Liver (tissue), 3 donors: Measurements from ENCODE around the gene ATG9A.

ENCODE experiments used
- ATF3 ChIP-seq: IDR thresholded peaks from 2 replicates; pipeline ENCODE4 v1.6.1; 2016; ENCODE audit warnings: antibody characterized with exemption
- CTCF ChIP-seq: fragments of 150-350 bp; IDR thresholded peaks from 2 replicates; pipeline ENCODE4 v1.5.1; 2017; ENCODE audit warnings: improper control_type of control experiment, low read depth, low read length; ENCODE audit not compliant: missing input control
- EGR1 ChIP-seq, 2 donors: IDR thresholded peaks; 2 replicates each; pipeline ENCODE4 v1.6.1; 2016 to 2018; ENCODE audit warnings: antibody characterized with exemption in 2 of 2, low read depth in 2 of 2
- FOXA1 ChIP-seq: IDR thresholded peaks from 2 replicates; pipeline ENCODE4 v1.6.1; 2016; ENCODE audit warnings: antibody characterized with exemption
- HNF4G ChIP-seq: IDR thresholded peaks from 2 replicates; pipeline ENCODE4 v1.6.1; 2016; ENCODE audit warnings: antibody characterized with exemption
- MAX ChIP-seq: IDR thresholded peaks from 2 replicates; pipeline ENCODE4 v1.6.1; 2016; ENCODE audit warnings: antibody characterized with exemption
- NR2F2 ChIP-seq: IDR thresholded peaks from 2 replicates; pipeline ENCODE4 v1.6.1; 2016; ENCODE audit warnings: antibody characterized with exemption
- RAD21 ChIP-seq, 2 donors: IDR thresholded peaks; 2 replicates each; pipeline ENCODE4 v1.6.1; 2016; ENCODE audit warnings: antibody characterized with exemption in 2 of 2, mild to moderate bottlenecking in 2 of 2
- REST ChIP-seq: IDR thresholded peaks from 2 replicates; pipeline ENCODE4 v1.6.1; 2016; ENCODE audit warnings: antibody characterized with exemption, mild to moderate bottlenecking
- SP1 ChIP-seq: IDR thresholded peaks from 2 replicates; pipeline ENCODE4 v1.6.1; 2018; ENCODE audit warnings: antibody characterized with exemption, mild to moderate bottlenecking
- TAF1 ChIP-seq: conservative IDR thresholded peaks from 2 replicates; pipeline ENCODE4 v1.6.1; 2016; ENCODE audit warnings: antibody characterized with exemption, mild to moderate bottlenecking
- YY1 ChIP-seq: IDR thresholded peaks from 2 replicates; pipeline ENCODE4 v1.6.1; 2016; ENCODE audit warnings: antibody characterized with exemption, mild to moderate bottlenecking
- ZBTB33 ChIP-seq: IDR thresholded peaks from 2 replicates; pipeline ENCODE4 v1.6.1; 2016; ENCODE audit warnings: antibody characterized with exemption
- donor health status: healthy.
- donor health status: healthy.

- TF ChIP-seq CTCF = no peak
- TF ChIP-seq EGR1 (IDR thresholded peaks at IDR 0.05; ENCODE audit: low read depth in 2 of 2) = no peak
- TF ChIP-seq NR2F2 = peak; percentile 33
- peak in 1 of 2 donors; percentile 42 for TF ChIP-seq RAD21 (IDR thresholded peaks at IDR 0.05)
- TF ChIP-seq MAX = peak; percentile 55
- TF ChIP-seq ATF3 = no peak
- TF ChIP-seq TAF1 = no peak
- peak; percentile 62 for TF ChIP-seq REST
- no peak for TF ChIP-seq SP1
- TF ChIP-seq YY1 = peak; percentile 72
- TF ChIP-seq HNF4G = no peak
- peak; percentile 63 for TF ChIP-seq ZBTB33
- TF ChIP-seq FOXA1 = no peak
Measured at GRCh38 chr2:219245148-219245898, 15.9 kb upstream of the ATG9A start, which contains the start of the genes GLB1L and STK16.
